Left renal cortex interstitium (tissue), 4 donors: ENCODE data around the gene PRKAA2. TPM values are rescaled to one million over a fixed set of nuclear protein-coding genes. Genes with fewer than 3 reads are reported as not detected.
"Not testable (repeated sequence)": the region's sequence is repeated elsewhere in the genome, so short reads cannot be mapped to it uniquely, and the experiment has no call there.

Source experiments
- DNase-seq, 4 donors: peaks; one replicate each; pipeline ENCODE4 v3.0.0-alpha.2; 2013; ENCODE audit warnings: low read depth in 4 of 4, low spot score in 2 of 4, missing footprints in 1 of 4
- polyA plus RNA-seq, 4 donors: library from polyadenylated mRNA; unstranded; fragments of 120-200 nt; gene quantifications; one replicate each; pipeline ENCODE4 v1.2.1, GENCODE V29; 2013; ENCODE audit not compliant: insufficient read length in 4 of 4

PRKAA2 gene
- 10 to 100 TPM; 12.7 to 24.0 (median 15.5) TPM for polyA plus RNA-seq

- DNase-seq = peak in 3 of 4 donors; percentile 27 to 40 (median 30)
Observed at GRCh38 chr1:56644919-56645676, at the start of gene PRKAA2. TSS of gene PRKAA2 (plus strand) at chr1:56645314. CDS start at chr1:56645388, 74 bp downstream.

GRCh38 chr1:56595397-56596191 lies 49.5 kb upstream of the PRKAA2 start:
- DNase-seq = not testable (repeated sequence)

DNA sequence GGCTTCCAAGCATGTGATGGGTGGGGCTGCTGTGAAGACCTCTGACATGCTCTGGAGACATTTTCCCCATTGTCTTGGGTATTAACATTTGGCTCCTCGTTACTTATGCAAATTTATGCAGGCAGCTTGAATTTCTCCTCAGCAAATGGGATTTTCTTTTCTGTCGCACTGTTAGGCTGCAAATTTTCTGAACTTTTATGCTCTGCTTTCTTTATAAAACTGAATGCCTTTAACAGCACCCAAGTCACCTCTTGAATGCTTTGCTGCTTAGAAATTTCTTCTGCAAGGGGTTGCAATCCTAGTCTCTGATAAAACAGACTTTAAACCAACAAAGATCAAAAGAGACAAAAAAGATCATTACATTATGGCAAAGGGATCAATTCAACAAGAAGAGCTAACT lies 35.0 kb upstream of the PRKAA2 start:
- DNase-seq = not testable (repeated sequence)

- DNase-seq = not testable (repeated sequence)
Observed at GRCh38 chr1:56610770-56611169, 34.3 kb upstream of the PRKAA2 start.

- no peak for DNase-seq
Observed at GRCh38 chr1:56617141-56617540, 28.0 kb upstream of the PRKAA2 start.

- no peak for DNase-seq
Observed at GRCh38 chr1:56625819-56626440, 19.2 kb upstream of the PRKAA2 start.

DNA sequence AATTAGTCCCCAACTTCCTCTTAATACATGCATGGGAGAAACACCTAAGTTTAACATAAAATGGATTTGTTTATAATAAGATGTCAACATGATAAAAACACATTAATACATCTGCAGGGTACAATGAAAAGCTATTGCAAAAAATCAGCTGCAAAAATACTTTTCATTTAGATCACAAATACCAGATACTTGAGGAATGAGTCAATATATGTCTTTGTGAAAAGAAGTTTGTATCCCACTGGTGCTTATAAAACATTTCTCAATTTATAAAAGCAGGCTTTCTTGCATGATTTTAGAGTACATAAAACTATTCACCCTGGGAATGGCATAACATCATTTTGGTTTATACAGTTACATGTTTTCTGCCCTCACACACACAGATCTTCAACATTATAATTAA lies 18.6 kb upstream of the PRKAA2 start:
- no peak for DNase-seq

DNA sequence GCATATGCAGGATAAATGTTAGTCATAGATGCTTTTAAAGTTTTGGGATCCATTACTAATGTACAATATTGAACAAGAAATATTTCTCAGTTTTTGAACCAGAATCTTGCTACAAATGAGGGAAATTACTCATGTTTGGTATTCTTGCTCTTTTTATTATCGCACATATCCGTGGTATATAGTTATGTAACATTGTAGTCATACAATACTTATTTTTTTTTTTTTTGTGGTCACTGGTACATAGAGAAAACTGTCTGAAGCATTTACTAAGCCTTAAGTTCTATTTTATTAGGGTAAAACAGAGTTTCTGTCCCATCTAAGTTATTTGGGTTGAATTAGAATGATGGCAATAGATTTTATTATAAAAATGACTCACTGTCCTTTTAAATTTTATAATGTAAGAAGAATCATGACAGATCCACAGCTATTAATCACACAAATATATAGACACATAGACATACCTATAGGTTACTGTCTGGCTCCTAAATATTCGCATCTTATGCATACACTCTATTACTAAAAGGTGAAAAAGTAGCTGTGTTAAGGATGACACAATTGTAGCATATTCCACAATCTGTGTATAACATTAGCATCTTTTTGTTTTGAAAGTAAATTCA lies 18.0 kb upstream of the PRKAA2 start:
- DNase-seq = no peak

DNA sequence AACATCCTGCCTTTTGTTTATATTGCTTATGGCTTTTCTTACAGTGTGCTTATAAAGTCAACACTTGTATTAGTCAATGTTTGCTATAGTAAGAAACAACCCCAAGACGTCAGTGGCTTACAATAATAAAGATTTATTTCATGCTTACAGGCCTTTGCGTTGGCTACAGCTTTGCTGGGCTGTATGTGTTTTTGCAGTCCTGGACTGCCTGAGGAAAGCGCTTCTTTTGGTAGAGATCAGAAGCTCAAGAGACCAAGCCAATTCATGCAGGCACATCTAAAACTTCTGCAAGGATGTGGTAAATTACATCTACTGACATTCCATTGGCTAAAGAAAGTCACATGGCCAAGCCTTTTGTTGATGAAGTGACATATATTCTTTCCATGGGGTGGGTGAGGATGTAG lies 17.5 kb upstream of the PRKAA2 start:
- DNase-seq = no peak

DNA sequence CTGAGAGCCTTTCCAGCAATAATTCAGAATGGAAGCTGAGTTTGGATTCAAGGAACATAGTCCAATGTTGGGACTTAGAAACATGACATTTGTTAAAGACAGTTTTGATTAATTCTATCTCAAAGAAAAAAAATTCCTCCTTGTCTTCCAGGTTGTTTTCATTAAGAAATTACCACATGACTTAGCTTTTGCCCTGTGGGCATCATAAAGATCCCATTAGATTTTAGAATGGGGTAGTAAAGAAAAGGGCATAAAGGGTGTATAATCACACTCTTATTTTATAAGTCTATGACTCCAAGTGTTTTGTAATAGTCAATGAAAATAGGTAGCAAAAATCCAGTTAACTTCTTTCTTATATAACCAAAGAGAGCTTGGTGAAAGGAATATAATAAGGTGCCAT lies 14.3 kb upstream of the PRKAA2 start:
- no peak for DNase-seq

DNA sequence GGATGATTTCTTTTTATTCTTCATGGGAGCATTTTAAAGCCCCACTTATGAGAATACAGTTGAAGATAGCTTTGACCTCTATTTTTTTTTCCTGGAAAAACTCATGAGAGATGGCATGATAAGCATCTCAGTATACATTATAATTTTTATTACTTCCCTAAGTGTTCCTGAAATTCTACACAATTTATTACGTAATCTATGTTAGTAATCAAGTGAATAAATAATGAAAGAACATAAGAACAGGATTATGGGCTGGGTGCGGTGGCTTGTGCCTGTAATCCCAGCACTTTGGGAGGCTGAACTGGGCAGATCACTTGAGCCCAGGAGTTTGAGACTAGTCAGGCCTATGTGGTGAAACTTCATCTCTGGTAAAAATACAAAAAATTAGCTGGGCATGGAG lies 13.2 kb upstream of the PRKAA2 start:
- DNase-seq = no peak

DNA sequence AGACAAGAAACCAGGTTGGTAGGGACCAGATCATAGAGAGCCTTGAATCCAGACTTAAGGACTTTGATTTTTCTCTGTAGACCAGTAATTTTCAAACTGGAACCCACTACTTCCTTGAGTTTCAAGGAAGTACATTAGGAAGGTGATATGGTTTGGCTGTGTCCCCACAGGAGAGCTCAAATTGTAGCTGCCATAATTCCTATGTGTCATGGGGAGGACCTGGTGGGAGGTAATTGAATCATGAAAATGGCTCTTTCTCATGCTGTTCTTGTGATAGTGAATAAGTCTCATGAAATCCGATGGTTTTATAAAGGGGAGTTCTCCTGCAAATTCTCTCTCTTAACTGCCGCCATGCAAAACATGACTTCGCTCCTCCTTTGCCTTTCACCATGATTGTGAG lies 10.1 kb upstream of the PRKAA2 start:
- no peak for DNase-seq

- no peak for DNase-seq
Observed at GRCh38 chr1:56638248-56638647, 6.9 kb upstream of the PRKAA2 start.

DNA sequence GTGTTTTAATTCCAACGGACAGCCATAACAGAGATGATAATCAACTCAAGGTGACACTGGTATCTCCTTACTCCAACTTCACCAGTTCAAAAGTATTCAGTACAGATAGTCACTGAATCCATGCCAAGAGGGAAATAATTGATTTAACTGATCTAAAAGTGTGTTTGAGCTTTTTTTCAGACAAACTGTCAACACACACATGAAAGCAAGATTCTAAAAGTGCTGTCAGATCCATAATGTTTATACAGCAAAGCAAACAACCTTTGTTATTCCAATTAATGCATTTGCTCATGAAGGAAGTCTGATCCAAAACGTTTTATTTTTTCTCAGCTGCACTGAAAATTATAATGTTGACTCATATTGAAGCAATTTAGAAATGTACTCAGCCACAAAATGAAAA lies 5.9 kb upstream of the PRKAA2 start:
- no peak for DNase-seq

GRCh38 chr1:56643661-56644060 lies 1.5 kb upstream of the PRKAA2 start:
- no peak for DNase-seq

DNA sequence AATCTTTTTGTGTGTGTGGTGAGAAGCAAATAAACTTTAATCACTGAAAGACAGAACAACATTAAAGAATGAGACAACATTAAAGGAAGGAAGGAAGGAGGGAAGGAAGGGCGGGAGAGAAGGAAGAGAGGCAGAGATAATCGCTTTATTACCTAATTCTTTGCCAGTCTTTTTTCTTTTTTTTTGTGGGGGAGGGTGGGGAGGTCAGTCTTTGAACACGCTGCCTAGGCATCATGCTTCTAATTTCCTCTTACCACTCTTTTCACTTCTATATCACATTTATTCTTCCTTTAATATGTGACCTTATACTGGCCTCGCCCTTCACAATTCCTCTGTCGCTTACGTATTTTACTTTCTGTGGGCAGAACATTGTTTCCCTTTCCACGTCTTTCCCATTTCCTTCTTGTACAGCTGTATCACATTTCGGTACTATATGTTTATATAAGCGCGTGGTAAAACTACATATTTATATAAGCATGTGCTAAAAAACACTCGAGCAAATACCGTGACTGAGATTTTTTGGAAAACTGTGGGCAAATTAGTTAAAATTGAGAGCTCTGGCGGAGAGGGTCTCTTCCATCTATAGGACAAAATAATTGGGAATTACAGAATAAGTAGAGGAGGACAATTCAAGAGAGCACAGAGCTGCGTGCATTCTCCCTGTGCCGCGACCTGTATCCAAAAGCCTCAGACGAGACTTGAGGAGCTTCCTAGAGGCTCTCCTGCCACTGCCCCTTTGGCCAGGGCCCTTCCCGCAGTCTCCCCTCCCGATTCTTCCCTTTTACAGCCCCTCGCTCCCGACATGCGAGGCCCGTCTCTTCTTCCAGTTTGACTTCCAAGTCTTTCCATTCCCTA lies 823 bp upstream of the PRKAA2 start:
- peak in 3 of 4 donors; percentile 5 to 31 (median 23) for DNase-seq

DNA sequence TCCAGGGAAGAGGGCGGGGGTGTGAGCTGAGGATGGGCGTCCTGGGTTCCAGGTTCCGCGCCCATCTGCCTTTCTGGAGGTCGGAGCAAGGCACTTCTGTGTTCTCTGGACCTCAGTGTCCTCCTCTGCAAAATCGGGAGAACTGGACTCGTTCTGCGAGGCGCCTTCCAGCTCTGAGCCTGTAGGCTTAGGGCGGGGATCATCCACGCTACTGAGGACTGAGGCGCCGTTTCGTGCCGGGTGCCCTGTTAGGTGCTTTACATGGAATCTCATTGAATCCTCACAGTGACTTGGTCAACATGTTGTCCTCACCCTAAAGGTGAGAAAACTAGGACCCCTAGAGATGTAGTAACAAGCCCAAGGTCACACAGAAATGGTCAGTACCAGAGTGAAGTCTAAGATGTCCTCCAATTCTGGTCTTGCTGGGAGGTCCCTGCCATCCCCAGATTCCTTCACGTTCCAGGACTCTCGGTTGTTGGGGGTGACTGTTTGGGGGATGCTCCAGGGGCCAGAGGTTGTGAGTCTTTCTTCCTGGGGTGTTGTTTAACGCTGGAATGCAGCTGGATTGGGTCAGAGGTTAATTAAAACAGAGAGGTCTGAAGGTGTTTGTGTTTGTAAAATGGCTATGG lies 677 bp downstream of the PRKAA2 start:
- peak in 2 of 4 donors; percentile 13 to 29 for DNase-seq

DNA sequence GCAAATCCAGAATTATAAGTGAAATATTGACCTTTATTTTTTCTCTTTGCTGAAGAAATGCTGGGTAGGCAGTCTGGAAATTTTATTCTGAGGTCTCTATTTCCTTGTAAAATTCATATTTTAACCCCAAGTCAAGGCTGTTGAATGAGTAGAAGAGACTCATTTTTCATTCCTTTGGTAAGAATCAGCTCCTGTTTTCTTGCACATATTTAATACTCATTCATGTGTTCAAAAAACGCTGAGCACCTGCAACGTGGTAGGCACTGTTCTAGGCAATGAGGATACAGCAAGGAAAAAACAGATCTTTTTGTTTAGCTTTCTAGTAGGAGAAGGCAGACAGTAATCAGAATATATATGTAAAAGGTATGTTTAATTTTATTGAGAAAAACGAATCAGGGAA lies 1.5 kb downstream of the PRKAA2 start:
- no peak for DNase-seq

DNA sequence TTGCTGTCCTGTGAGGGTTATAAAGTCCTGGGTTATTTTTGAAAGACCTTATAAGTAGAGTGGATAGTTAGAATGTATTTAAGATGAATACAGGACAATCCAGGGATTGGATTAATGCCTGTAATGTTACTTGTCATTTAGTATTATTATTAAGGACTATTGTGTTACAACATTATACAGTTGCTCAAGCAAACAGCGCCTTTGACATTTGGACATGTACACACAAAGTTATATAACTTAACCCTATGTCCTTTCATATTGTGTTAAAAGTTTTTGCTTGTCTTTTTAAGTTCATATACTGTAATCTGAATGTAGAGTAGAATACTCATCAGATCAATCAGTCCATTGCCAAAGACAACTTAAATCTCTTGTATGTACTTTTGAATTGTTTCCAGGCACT lies 2.0 kb downstream of the PRKAA2 start:
- no peak for DNase-seq

DNA sequence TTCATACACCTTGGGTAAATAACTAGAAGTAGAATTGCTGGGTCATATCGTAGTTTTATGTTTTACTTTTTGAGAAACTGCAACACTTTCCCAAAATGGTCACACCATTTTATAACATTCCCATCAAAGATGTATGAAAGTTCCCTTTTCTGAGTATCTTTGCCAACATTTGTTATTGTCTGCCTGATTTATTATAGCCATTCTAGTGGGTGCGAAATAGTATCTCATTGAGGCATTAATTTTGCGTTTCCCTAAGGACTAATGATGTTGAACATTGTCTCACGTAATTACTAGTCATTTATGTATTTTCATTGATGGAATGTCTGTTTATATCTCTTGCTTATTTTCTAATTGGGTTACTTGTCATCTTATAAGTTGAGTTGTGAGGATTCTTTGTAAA lies 3.4 kb downstream of the PRKAA2 start:
- DNase-seq = no peak
